Fibroblast of gingiva (primary cell): ENCODE measurements around the gene MOXD1.

Source experiments
- DNase-seq: peaks from one replicate; pipeline ENCODE4 v3.0.0-alpha.2; 2011; ENCODE audit warnings: low read depth

The MOXD1 gene

GRCh38 chr6:132400883-132401617, at the start of gene MOXD1:
TSS of gene MOXD1 (minus strand) at chr6:132401475. CDS start at chr6:132401426, 49 bp downstream.
- peak; percentile 68 for DNase-seq

GRCh38 chr6:132446855-132447241, 45.6 kb upstream of the MOXD1 start:
- no peak for DNase-seq

GRCh38 chr6:132446141-132446854, 45.0 kb upstream of the MOXD1 start:
- no peak for DNase-seq

GRCh38 chr6:132445201-132445951, 44.1 kb upstream of the MOXD1 start:
- DNase-seq, result peak; percentile 86

GRCh38 chr6:132443206-132443605, 41.9 kb upstream of the MOXD1 start:
- DNase-seq, result peak; percentile 60

- DNase-seq, result no peak
Observed at GRCh38 chr6:132430110-132430509, 28.8 kb upstream of the MOXD1 start.

- DNase-seq, result no peak
Observed at GRCh38 chr6:132425176-132425575, 23.9 kb upstream of the MOXD1 start.

- no peak for DNase-seq
Observed at GRCh38 chr6:132423839-132424238, 22.6 kb upstream of the MOXD1 start.

GRCh38 chr6:132418235-132418965, 17.1 kb upstream of the MOXD1 start:
- DNase-seq, result no peak

GRCh38 chr6:132414761-132415160, 13.5 kb upstream of the MOXD1 start:
- no peak for DNase-seq

- DNase-seq, result no peak
Observed at GRCh38 chr6:132414322-132414721, 13.0 kb upstream of the MOXD1 start.

GRCh38 chr6:132413499-132413802, 12.2 kb upstream of the MOXD1 start:
- DNase-seq, result peak; percentile 56

- DNase-seq, result peak; percentile 50
Observed at GRCh38 chr6:132412656-132413498, 11.6 kb upstream of the MOXD1 start.

GRCh38 chr6:132411296-132411695, 10.0 kb upstream of the MOXD1 start:
- DNase-seq, result no peak

- DNase-seq, result no peak
Observed at GRCh38 chr6:132410830-132411229, 9.6 kb upstream of the MOXD1 start.

GRCh38 chr6:132405143-132405915, 4.1 kb upstream of the MOXD1 start:
- DNase-seq, result no peak

GRCh38 chr6:132404736-132405135, 3.5 kb upstream of the MOXD1 start:
- DNase-seq, result no peak

GRCh38 chr6:132404330-132404729, 3.1 kb upstream of the MOXD1 start:
- no peak for DNase-seq

GRCh38 chr6:132401618-132402285, 477 bp upstream of the MOXD1 start:
- DNase-seq, result no peak

GRCh38 chr6:132400555-132400882, 756 bp downstream of the MOXD1 start:
- no peak for DNase-seq
